HG02759 (cell line): ENCODE data around the gene PPARG.
"Not testable (repeated sequence)": the region's sequence is repeated elsewhere in the genome, so short reads cannot be mapped to it uniquely, and the experiment has no call there.

Experiments
- ATAC-seq: cut with Tn5 transposase; IDR thresholded peaks from one replicate; pipeline ENCODE4 v1.9.1; 2021; ENCODE audit warnings: mild to moderate bottlenecking, moderate library complexity; ENCODE audit not compliant: unreplicated experiment

Gene PPARG

DNA sequence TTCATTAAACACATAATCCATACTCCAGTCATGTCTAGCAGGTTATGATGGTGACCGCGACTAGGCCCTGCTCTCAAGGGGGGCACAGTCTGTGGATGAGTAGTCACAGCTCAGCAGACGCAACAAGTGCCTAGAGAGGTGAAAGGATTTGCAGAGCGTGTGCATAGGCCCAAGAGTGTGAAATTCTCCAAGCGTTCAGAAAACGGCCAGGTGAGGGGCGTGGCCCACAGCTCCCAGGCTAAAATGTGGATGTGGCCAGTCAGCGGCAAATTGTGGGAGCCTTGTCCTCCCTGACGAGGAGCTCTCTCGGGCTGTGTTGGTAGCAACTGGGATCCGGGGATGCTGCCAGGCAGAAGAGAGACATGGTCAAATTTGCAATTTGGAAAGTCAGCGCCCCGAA lies 149.0 kb downstream of the PPARG start:
- no peak for ATAC-seq

DNA sequence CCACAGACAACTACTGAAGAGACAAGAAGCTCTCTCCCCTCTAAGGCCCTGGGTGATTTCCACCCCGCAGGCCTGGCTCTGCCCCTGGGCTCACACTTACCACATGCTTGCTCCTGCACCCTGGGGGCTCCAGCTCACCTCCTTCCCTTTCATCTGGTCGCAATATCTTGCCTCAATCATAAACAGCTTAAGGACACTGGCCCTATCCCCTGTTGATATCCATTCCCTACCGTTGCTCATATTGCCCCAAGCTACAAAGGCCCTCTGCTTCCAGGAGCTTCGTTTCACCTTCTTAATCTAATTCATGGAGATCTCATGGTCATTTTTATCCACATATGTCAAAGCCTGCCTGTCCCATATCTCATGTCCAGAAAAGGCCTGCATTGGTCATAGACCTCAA lies 149.4 kb downstream of the PPARG start:
- ATAC-seq, result no peak

DNA sequence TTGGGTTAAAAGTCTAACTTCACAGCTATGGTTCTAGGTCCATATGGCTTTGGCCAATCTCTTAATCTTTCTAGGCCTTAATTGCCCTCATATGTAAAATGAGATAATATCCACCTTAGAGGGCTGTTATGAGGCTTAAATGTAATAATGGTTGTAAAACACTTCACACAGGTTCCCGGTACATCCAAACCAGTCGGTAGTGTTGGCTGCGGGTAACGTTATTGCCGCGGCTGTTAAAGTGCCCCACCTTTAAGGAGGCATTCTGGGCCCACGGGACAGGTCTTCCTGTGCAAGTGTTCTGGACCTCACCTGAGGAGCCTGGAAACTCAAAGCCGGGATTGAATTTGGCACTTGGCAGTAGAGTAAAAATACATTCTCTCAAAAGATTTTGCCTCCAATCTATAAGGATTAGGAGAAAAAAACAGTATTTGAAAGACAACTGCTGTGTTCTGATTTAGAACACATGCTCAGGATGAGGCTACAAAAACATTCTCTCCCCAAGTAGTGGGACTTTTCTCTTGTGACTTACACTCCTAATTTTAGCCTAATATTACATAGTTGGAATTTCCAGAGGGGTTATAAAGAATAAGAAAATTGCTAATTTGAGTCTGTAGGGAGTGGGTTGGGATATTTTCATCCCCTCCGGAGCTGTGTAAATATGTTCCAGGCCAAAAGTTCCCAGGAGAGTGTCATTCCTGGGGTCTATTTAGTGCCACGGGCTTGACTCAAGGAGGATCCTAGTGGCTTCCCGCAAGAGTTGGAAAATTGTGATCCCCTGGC lies 150.5 kb downstream of the PPARG start:
- no peak for ATAC-seq

DNA sequence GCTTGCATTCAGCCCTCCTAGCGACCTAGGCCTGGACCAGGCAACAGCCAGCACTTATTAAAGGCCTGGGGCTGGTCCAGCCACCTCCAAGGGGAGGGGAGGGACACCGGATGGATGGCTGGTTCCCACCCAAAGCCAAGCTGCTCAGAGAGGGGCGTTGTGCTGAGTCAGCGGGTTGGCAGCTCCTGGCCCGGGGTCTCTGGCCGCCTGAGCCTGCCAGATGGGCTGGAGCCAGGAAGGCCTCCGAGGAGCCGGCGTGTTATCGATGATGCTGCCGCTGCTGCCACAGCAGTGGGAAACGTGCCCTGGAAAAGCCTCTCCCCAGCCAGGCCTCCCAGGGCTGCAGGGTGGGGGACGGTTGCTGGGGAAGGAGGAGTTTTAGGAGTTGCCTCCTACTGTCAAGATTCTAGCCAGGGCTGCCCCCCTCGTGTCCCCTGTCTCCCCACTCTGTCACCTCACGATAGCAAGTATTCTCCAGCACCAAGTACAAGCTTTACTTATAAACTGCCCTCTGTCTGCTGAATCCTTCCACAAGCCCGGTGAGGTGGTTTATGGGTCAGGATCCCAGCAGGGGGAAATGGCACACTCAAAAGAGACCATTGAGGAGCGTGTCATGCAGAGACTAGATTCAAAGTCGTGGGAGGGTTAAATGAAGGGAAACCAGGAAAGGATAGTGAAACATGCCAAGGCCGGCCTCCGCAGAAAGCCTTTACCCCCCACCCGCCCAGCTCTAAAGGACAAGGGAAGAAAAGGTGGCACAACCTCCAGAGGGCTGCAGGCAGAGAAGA lies 152.3 kb downstream of the PPARG start:
- no peak for ATAC-seq

DNA sequence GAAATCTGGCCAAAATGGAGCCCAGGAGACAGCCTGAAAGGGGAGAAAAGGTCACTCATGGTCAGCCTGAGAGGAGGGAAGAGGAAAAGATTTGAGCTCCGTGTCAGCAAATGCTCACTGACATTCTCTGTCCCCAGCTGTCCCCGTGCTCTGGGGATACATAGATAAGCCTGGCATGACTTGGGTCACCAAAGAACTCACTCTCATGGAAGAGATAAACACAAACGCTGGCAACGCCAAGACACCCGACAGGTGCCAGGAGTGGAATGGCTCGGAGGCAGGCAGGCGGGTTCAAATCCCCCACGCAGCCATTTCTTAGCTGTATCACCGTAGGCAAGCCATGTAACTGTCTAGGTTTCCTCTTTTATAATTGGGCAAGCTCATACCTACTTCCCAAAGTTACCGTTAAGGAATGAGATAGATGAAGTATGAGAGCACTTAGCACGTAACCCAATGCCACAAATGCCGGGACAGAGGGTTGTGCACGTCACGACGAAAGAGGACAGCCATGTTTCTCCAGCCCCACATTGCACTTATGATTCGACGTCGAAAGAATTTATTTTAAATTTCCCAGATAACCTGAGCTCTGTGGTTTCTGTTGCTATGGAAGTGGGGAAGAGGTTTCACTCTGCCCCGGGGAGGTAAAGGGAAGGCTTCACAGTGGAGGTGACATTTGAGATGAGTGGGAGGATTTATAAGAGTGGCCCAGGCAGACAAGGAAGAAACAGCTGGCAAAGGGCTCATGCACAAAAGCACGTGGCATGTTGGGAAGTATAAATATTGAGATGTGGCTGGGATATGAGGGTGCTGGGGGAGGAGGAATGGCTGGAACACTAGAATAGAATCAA lies 154.0 kb downstream of the PPARG start:
- ATAC-seq, result no peak

DNA sequence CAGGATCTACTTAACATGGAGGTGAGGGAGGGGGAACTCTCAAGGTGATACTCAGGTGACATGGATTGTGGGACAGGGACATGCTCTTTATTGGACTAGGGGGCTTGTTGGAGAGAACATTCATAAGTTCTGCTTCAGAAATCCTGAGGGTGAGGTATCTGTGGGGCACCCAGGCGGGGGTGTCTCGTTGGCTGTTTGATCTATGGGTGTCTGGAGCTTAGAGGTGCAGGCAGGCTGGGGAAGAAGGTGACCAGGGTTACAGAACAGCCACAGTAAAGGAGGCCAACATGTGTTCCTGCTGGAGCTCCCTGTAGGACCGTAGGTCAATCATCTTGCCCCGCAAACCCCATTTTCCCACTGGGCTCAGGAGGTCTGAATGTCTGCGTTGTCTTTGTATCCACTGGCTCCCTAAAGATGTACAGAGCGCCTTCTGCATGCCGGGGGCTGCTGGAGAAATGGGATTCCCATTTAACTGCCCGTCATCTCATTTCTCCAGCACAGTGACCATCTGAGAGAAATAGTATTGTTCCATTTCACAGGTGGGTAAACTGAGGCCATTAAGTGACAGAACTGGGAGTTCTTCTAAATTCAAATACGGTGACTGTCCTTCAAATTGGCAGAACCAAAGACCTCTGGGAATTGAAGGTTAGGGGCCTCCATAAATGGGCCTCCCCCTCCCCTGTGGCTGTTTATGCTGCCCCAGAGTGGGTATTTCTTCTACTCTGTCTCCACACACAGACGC lies 155.1 kb downstream of the PPARG start:
- no peak for ATAC-seq

DNA sequence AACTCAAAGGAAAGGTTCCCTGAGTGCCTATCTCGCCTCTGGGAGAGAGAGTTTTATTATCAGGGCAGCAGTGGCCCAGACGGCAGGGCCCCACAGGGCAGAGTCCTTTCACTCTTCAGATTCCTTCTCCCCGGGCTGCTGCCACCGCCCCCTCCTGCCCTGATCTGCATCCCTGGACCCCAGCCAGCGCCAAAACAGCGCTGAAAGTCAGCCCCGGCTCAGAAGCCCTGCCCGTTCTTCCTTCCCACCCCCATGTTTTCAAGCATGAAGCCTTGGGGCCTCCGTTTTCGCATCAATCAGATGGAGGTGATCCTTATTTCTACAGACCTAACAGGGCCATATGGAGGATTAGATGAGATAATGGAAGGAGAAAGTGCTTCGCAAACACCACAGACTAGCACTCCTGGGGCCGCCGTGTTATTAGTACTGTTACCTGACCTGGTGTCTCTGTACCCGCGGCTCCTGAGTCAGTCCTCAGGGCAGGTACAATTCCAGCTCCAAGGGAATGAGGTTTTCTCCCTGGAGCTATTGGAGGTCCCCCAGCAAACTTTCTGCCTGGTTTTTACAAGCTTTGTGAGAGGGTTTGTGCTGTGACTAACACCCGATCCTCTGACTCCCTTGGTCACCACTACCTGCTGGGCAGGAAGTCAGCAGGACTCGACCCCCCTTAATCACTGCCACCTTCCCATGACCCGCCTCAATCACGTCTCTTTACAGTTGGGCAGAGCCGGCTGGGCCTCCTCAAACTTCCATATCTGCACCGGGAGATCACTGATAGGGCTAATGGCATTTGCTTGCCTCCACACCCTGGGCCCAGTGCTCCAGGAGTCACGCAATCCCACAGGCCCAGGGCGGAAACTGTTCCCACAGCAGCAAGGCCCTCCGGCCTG lies 156.0 kb downstream of the PPARG start:
- ATAC-seq, result no peak

DNA sequence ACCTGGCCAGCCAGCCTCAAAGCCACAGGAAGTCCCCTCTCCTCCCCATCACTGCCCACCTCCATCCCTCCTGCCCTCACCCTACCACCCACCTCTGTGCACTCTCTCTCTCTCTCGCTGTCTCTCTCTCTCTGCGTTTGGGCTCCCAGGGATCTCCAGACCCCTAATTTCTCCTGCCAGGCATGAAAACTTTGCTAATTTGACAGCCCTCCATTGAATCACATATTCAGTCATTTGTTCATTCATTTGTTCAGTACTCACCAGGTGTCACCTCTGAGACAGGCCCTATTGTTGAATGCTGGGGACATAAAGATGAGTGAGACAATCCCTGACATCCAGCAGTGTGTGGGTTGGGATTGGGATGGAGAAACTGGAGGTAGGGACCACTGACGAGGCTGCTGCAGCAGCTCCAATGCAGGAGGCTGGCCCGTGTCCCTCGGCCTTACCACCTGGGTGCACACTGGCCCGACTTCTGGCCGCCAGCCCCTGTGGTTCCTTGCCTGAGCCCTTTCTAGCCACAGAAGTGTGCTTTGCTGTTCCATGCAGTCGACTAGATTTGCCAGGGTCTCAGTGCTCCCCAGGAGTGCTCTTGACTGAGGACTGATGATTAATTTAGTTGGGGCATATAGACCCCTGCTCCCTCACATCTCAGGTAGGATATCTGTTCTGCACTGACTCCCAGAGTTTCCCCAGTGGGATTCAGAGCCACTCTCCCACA lies 156.8 kb downstream of the PPARG start:
- ATAC-seq, result no peak

DNA sequence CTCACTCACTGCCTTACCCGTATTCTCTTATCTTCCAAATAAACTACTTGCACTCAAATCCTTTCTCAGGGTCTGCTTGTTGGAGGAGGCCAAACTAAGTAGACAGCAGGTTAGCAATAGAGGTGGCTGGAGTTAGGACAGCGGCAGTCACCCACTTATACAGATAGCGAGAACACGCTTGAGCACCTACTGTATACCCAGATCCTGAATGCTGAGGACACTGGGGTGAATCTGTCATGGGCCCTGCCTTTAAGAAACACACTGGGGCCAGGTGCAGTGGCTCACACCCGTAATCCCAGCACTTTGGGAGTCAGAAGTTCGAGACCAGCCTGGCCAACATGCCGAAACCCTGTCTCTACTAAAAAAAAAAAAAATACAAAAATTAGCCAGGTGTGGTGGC lies 157.4 kb downstream of the PPARG start:
- no peak for ATAC-seq

DNA sequence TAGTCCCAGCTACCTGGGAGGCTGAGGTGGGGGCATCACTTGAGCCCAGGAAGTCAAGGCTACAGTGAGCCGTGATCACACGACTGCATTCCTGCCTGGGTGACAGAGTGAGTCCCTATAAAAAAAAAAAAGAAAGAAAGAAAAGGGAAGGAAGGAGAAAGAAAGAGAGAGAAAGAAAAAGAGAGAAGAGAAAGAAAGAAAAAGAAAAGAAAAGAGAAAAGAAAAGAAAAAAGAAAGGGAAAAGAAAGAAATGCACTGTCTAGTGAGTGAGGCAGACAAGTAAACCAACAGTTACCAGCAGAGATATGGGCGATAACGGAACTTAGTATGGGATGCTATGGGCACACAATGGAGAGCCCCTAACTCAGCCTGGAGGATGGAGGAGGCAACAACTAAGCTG lies 158.2 kb downstream of the PPARG start:
- no peak for ATAC-seq

DNA sequence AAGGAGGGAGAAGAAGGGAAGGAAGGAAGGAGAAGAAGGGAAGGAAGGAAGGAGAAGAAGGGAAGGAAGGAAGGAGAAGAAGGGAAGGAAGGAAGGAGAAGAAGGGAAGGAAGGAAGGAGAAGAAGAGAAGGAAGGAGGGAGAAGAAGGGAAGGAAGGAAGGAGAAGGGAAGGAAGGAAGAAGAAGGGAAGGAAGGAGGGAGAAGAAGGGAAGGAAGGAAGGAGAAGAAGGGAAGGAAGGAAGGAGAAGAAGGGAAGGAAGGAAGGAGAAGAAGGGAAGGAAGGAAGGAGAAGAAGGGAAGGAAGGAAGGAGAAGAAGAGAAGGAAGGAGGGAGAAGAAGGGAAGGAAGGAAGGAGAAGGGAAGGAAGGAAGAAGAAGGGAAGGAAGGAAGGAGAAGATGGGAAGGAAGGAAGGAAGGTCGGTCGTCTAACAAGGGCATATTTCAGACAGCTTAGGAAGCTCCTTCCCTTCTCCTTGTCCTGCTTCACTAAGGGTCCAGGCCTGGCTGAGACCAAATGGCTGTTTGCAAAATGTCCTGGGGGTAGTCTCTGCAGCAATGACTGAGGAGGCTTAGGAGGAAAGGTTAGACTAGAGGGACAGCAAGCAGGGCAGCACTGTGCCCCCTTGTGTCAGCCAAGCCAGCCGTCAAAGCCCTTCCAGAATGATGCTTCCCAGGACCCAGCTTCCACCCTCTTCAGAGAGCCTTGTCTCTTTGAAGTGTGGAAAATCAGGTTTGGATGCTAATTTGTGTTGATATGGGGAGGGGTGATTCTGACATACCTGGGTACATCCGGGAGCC lies 159.7 kb downstream of the PPARG start:
- not testable (repeated sequence) for ATAC-seq

DNA sequence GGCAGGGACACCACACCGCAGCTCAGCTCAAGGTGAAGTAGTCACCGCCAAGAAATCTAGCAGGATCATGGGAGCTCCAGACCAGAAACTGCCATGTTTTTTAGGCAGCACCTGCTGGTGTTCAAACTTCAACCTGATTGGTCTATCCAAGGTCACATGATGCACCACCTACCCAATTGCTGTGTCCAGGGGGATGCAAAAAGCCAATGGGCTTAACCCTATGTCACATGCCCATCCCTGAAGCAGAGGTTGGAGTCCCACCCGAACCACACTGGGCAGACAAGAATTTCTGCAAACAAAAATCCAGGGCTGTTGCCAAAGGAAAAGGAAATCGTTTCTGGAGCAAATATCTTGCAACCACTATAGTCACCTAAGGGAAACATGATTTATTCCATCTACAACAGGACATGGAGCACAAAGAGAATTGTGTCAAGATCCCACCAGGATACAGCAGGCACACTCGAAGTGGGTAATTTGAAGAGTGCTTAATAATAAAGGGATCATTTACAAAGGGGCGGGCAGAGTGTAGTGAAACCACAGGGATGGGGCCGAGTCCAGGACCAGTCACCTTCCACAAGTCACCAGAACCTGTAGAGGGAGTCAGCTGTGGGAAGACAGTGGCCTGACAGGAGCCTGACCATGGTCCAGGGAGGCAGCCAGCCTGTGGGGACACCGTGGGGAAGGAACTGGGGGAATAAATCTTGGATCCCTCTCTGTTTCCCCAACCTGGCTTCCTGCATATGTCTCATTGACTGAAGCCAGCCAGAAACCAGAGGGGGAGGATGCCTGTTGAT lies 161.2 kb downstream of the PPARG start:
- no peak for ATAC-seq

DNA sequence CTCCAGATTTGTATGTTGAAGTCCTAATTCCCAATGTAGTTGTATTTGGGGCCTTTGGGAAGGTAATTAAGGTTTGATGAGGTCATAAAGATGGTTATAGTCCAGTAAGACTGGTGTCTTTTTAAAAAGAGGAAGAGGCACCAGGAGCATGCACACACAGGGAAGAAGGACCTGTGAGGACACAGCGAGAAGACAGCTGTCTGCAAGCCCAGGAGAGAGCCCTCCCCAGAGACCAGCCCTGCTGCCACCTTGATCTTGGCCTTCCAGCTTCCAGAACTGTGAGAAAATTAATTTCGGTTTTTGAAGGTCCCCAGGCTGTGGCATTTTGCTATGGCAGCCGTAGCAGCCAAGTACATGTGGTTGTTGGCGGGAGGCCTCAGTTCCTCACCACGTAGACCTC lies 162.6 kb downstream of the PPARG start:
- ATAC-seq, result no peak

DNA sequence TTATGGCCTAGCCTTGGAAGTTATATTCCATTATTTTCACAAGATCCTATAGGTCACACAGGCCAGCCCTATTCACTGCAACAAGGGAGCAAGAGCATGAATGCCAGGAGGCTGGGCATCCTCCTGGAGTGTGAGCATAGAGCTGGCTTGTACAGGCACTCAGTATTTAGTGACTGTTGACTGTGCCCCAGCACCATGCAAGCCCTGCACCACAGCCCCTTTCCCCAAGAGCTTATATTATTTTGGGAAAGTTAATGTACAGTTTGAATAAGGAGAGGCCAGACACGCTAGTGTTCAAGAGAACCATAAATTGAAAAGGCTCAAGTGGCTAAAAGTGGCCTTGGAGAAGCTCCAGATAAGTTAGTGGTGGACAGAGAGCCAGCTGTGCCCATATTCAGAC lies 163.1 kb downstream of the PPARG start:
- no peak for ATAC-seq

DNA sequence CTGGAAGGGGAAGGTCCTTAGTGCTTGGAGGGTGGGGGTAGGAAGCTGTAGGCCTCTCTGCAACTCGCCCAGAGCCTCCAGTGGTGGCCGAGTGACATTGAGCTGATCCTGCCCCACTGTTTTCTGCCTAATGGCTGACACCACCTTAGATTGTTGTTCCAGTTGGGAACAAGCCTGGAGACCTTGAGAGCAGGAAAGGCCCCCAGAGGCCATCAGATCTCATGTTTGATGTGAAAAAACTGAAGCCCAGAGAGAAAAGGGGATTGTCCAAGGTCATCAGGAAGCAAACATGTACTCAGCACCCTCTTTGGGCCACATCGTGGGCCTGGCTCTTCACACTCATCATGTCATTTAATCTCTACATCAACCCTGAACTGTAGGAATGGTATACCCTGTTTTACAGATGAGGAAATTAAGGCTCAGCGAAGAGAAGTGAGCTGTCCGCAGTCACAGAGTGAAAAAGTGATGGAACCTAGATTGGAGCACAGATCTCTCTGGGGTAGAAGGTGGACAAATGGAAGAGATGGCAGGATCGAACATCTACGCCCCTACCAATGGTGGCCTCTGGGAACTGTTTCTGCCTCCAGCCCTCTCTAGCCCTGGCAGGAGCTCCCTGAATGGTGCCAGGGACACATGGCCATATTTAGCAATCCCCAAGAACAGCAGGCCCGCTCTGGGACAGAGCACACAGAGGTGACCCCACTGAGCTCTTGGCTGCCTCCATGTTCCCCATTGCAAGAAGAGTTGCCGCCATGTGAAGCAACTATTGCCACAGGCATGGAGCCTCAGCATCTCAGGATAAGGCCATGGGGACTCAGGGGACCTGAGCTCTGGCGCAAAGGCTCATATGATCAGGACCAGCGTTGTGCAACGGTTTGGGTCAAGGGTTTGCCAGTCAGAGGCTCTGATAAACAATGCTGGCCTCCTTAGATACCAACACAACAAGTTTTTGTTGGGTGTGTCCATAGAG lies 163.8 kb downstream of the PPARG start:
- ATAC-seq, result no peak

DNA sequence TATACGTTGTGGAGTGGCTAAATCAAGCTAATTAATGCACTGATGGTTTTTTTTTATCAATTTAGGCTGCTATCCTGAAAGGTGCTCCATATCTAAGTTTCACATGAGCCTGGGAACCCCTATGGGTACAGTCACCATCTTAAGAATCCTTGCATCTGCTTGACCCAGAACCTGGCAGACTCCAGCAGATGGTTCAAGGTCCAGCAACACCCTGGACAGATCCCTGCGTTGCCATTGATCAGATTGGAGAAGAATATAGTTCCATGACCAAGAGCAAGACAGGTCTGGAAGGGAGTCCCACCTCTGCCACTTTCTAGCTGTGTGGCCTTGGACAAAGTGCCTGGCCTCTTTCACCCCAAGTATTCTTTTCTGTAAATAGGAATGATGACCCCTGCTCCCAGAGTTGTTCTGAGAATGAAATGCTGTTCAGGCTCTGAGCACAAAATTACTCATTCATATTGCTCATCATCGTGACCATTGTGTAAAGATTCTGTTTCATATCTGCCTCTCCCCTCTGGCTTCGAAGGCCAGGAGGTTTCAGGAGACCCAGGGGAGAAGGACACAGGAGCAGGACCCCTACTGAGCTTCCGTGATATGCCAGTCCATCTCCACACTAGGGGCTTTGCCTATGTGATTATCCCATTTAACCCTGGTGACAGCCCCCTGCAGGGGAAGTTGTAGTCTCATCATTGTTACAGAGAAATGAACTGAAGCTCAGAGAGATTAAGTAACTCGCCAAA lies 165.4 kb downstream of the PPARG start:
- no peak for ATAC-seq
